Keratinocyte (primary cell): ENCODE results near the gene TGFBRAP1.

Source experiments
- EZH2 ChIP-seq: IDR thresholded peaks from one replicate; pipeline ENCODE4 v1.6.1; 2012; ENCODE audit warnings: inconsistent platforms, mild to moderate bottlenecking, low read length, moderate library complexity
- TF ChIP-seq, protein P1 (sequence below), 3 experiments: IDR thresholded peaks in 1 of 3; conservative IDR thresholded peaks in 1 of 3; optimal IDR thresholded peaks in 1 of 3; 2 replicates in 2 of 3; 3 replicates in 1 of 3; pipeline versions ENCODE3 to v1.5.1; 2011; ENCODE audit warnings: low read length in 3 of 3, mild to moderate bottlenecking in 3 of 3, moderate library complexity in 2 of 3, control low read depth in 1 of 3, inconsistent platforms in 1 of 3; ENCODE audit not compliant: insufficient read depth in 2 of 3; ENCODE audit errors: extremely low read depth in 1 of 3

DNA sequence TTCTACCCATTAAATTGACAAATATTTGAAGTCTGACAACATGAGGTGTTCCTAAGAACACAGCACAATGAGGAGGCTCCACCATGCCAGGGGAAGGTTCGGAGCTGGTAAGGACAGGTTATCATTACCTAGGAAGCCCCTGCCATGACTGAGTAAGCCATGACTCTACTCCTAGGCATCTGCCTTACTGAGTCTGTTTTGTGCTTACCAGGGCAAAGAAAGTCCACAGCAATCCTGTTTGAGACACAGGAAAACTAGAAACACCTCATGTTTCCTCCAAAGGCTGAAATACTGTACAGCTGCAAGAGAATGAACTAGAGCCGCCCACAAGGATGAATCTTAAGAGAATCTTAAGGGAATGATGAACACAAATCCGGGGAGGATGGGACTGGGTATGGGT lies 11.6 kb downstream of the TGFBRAP1 start:
- TF ChIP-seq, protein P1, sequence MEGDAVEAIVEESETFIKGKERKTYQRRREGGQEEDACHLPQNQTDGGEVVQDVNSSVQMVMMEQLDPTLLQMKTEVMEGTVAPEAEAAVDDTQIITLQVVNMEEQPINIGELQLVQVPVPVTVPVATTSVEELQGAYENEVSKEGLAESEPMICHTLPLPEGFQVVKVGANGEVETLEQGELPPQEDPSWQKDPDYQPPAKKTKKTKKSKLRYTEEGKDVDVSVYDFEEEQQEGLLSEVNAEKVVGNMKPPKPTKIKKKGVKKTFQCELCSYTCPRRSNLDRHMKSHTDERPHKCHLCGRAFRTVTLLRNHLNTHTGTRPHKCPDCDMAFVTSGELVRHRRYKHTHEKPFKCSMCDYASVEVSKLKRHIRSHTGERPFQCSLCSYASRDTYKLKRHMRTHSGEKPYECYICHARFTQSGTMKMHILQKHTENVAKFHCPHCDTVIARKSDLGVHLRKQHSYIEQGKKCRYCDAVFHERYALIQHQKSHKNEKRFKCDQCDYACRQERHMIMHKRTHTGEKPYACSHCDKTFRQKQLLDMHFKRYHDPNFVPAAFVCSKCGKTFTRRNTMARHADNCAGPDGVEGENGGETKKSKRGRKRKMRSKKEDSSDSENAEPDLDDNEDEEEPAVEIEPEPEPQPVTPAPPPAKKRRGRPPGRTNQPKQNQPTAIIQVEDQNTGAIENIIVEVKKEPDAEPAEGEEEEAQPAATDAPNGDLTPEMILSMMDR (optimal IDR thresholded peaks at IDR 0.05 in 1 of 3, IDR thresholded peaks at IDR 0.05 in 1 of 3, conservative IDR thresholded peaks at IDR 0.05 in 1 of 3; ENCODE audit: extremely low read depth in 1 of 3, insufficient read depth in 2 of 3, low read length in 3 of 3), result no peak
- no peak for TF ChIP-seq EZH2
